K562 (cell line): ENCODE data around the gene MLLT3.

ENCODE experiments used
- ZEB2 ChIP-seq: fragments of 450-650 bp; IDR thresholded peaks from 2 replicates; pipeline ENCODE4 v1.6.1; 2016
- TF ChIP-seq, protein P1 (sequence below): sonication (generic); formaldehyde crosslinking; IDR thresholded peaks from 2 replicates; pipeline ENCODE4 v1.8.1; 2022; ENCODE audit warnings: missing genetic modification reagents
- TF ChIP-seq, protein P2 (sequence below), 3 experiments: IDR thresholded peaks in 2 of 3; conservative IDR thresholded peaks in 1 of 3; 2 replicates each; pipeline ENCODE4 v1.5.1; 2011 to 2012; ENCODE audit warnings: low read length in 3 of 3, mild to moderate bottlenecking in 3 of 3, control low read depth in 2 of 3, improper control_type of control experiment in 1 of 3, inconsistent platforms in 1 of 3, low read depth in 1 of 3, mixed read lengths in 1 of 3, moderate library complexity in 1 of 3; ENCODE audit not compliant: insufficient read depth in 2 of 3

DNA sequence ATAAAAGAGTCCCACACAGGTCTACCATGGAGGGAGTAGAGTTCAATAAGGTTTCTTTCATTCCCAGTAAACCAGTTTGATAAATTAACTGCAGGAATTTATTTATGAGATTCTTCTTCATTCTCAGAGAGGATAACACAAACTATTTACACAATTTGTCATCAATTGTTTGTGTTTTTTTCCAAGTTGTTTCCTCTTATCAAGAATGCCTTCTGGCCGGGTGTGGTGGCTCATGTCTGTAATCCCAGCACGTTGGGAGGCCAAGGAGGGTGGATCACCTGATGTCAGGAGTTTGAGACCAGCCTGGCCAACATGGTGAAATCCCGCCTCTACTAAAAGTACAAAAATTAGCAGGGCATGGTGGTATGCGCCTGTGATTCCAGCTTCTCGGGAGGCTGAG, 216.7 kb downstream of the MLLT3 start:
- TF ChIP-seq, protein P1, sequence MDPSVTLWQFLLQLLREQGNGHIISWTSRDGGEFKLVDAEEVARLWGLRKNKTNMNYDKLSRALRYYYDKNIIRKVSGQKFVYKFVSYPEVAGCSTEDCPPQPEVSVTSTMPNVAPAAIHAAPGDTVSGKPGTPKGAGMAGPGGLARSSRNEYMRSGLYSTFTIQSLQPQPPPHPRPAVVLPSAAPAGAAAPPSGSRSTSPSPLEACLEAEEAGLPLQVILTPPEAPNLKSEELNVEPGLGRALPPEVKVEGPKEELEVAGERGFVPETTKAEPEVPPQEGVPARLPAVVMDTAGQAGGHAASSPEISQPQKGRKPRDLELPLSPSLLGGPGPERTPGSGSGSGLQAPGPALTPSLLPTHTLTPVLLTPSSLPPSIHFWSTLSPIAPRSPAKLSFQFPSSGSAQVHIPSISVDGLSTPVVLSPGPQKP (CRISPR knock-in tag) = no peak
- TF ChIP-seq, protein P2, sequence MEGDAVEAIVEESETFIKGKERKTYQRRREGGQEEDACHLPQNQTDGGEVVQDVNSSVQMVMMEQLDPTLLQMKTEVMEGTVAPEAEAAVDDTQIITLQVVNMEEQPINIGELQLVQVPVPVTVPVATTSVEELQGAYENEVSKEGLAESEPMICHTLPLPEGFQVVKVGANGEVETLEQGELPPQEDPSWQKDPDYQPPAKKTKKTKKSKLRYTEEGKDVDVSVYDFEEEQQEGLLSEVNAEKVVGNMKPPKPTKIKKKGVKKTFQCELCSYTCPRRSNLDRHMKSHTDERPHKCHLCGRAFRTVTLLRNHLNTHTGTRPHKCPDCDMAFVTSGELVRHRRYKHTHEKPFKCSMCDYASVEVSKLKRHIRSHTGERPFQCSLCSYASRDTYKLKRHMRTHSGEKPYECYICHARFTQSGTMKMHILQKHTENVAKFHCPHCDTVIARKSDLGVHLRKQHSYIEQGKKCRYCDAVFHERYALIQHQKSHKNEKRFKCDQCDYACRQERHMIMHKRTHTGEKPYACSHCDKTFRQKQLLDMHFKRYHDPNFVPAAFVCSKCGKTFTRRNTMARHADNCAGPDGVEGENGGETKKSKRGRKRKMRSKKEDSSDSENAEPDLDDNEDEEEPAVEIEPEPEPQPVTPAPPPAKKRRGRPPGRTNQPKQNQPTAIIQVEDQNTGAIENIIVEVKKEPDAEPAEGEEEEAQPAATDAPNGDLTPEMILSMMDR (IDR thresholded peaks at IDR 0.05 in 2 of 3, conservative IDR thresholded peaks at IDR 0.05 in 1 of 3; ENCODE audit: insufficient read depth in 2 of 3, low read depth in 1 of 3, low read length in 3 of 3) = no peak
- TF ChIP-seq ZEB2 = no peak
